GM15510 (cell line): ENCODE results near the gene OAS1.

Experiments used
- POLR2A ChIP-seq: IDR thresholded peaks from 3 replicates; pipeline ENCODE4 v1.6.1; 2011; ENCODE audit warnings: borderline replicate concordance; ENCODE audit not compliant: insufficient read length; ENCODE audit errors: extremely low read depth

OAS1 gene

DNA sequence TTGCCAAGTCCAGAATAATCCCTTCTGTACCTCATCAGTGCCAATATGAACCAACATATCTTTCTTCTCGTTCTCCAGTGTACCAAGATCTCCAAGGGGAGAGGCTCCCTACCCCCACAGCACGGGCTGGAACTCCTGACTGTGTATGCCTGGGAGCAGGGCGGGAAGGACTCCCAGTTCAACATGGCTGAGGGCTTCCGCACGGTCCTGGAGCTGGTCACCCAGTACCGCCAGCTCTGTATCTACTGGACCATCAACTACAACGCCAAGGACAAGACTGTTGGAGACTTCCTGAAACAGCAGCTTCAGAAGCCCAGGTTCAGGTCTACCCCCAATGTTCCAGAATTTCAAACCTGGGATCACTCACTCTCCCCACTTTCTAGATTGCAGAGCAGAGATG, 61.1 kb downstream of the OAS1 start:
- TF ChIP-seq POLR2A, result no peak
